Measurements from ENCODE around the gene WNK1.
"Not testable (repeated sequence)": the region's sequence is repeated elsewhere in the genome, so short reads cannot be mapped to it uniquely, and the experiment has no call there.

Gene WNK1

GRCh38 chr12:779745-780734, 27.7 kb downstream of the WNK1 start:
- no peak for DNase-seq (ENCODE audit: low spot score)

GRCh38 chr12:780750-781379, 28.5 kb downstream of the WNK1 start:
- DNase-seq (ENCODE audit: low spot score): no peak

GRCh38 chr12:785706-786105, 33.3 kb downstream of the WNK1 start:
- DNase-seq (ENCODE audit: low spot score): no peak

GRCh38 chr12:788288-788687, 35.9 kb downstream of the WNK1 start:
- no peak for DNase-seq (ENCODE audit: low spot score)

- DNase-seq (ENCODE audit: low spot score): not testable (repeated sequence)
These were observed 36.4 kb downstream of the WNK1 start for GRCh38 chr12:788762-789161.

- DNase-seq (ENCODE audit: low spot score): no peak
These were observed 37.6 kb downstream of the WNK1 start for GRCh38 chr12:789852-790563.

GRCh38 chr12:790608-791007, 38.2 kb downstream of the WNK1 start:
- no peak for DNase-seq (ENCODE audit: low spot score)

- DNase-seq (ENCODE audit: low spot score): no peak
These were observed 40.7 kb downstream of the WNK1 start for GRCh38 chr12:793037-793436.

- no peak for DNase-seq (ENCODE audit: low spot score)
These were observed 41.3 kb downstream of the WNK1 start for GRCh38 chr12:793711-794110.

GRCh38 chr12:795305-795704, 42.9 kb downstream of the WNK1 start:
- no peak for DNase-seq (ENCODE audit: low spot score)

GRCh38 chr12:800401-800800, 48.0 kb downstream of the WNK1 start:
- no peak for DNase-seq (ENCODE audit: low spot score)

- no peak for DNase-seq (ENCODE audit: low spot score)
These were observed 50.1 kb downstream of the WNK1 start for GRCh38 chr12:802242-803120.

- DNase-seq (ENCODE audit: low spot score): no peak
These were observed 52.7 kb downstream of the WNK1 start for GRCh38 chr12:805022-805632.

GRCh38 chr12:806200-806791, 53.9 kb downstream of the WNK1 start:
- no peak for DNase-seq (ENCODE audit: low spot score)

GRCh38 chr12:807041-807735, 54.8 kb downstream of the WNK1 start:
- DNase-seq (ENCODE audit: low spot score): no peak

- DNase-seq (ENCODE audit: low spot score): no peak
These were observed 57.7 kb downstream of the WNK1 start for GRCh38 chr12:810116-810515.

- DNase-seq (ENCODE audit: low spot score): no peak
These were observed 58.5 kb downstream of the WNK1 start for GRCh38 chr12:810671-811415.

- no peak for DNase-seq (ENCODE audit: low spot score)
These were observed 60.6 kb downstream of the WNK1 start for GRCh38 chr12:812950-813349.

GRCh38 chr12:817456-817855, 65.1 kb downstream of the WNK1 start:
- DNase-seq (ENCODE audit: low spot score): not testable (repeated sequence)
